K562 treated with DMSO at 1 percent for 12 hours (cell line): ENCODE results near the gene SPINK7. TPM values are rescaled to one million over a fixed set of nuclear protein-coding genes. Genes with fewer than 3 reads are reported as not detected.

Source experiments
- total RNA-seq: library from RNA; unstranded; fragments of 300-600 nt; gene quantifications from 2 replicates; pipeline ENCODE4 v1.2.3, GENCODE V29; 2022; ENCODE audit not compliant: insufficient read depth

SPINK7 gene
- not detected in 2 replicates for total RNA-seq

GRCh38 chr5:148312153-148312552, at the start of gene SPINK7:
Gene SPINK7, plus strand, starts transcription at chr5:148312423. Its CDS starts 61 bp downstream, at chr5:148312484.

GRCh38 chr5:148268566-148268965, 43.7 kb upstream of the SPINK7 start, which contains the start of gene SPINK13:
Gene SPINK13, plus strand, starts transcription at chr5:148268794. Its CDS starts 1,279 bp downstream, at chr5:148270073.

GRCh38 chr5:148335259-148335658, 23.0 kb downstream of the SPINK7 start, which contains the start of gene SPINK9:
Gene SPINK9, plus strand, starts transcription at chr5:148335559. Its CDS starts 55 bp downstream, at chr5:148335614.

Other genes with a start within 250 kb of the SPINK7 start
- 0.32 and 0.36 TPM in 2 replicates for gene SPINK5, start 248.4 kb upstream of the SPINK7 start, total RNA-seq
- not detected in 2 replicates for gene SPINK14, start 143.9 kb upstream of the SPINK7 start, total RNA-seq
- not detected in 2 replicates for gene SPINK6, start 109.4 kb upstream of the SPINK7 start, total RNA-seq
- not detected in 2 replicates for gene MARCOL, start 73.9 kb upstream of the SPINK7 start, total RNA-seq
- gene SPINK13, start 43.6 kb upstream of the SPINK7 start, total RNA-seq: not detected in 2 replicates
- not detected in 2 replicates for gene SPINK9, start 23.1 kb downstream of the SPINK7 start, total RNA-seq
- gene FBXO38, start 71.5 kb downstream of the SPINK7 start, total RNA-seq: 10.5 and 20.8 TPM in 2 replicates